HK-2 (cell line): ENCODE data around the gene GCNT2.
A peak's percentile ranks its signal among the peaks of the same experiment; 100 is the strongest.
"Not testable (repeated sequence)": the region's sequence is repeated elsewhere in the genome, so short reads cannot be mapped to it uniquely, and the experiment has no call there.

Source experiments
- DNase-seq: peaks from one replicate; pipeline ENCODE4 v3.0.0-alpha.2; 2018; ENCODE audit not compliant: unreplicated experiment

The GCNT2 gene

GRCh38 chr6:10580570-10580969 lies 59.4 kb downstream of the GCNT2 start:
- no peak for DNase-seq

GRCh38 chr6:10581402-10581801 lies 60.3 kb downstream of the GCNT2 start:
- DNase-seq, result not testable (repeated sequence)

GRCh38 chr6:10582774-10583508 lies 61.8 kb downstream of the GCNT2 start:
- no peak for DNase-seq

- DNase-seq, result no peak
Measured at GRCh38 chr6:10583509-10583901, 62.4 kb downstream of the GCNT2 start.

- no peak for DNase-seq
Measured at GRCh38 chr6:10584607-10585006, 63.5 kb downstream of the GCNT2 start.

- no peak for DNase-seq
Measured at GRCh38 chr6:10585209-10585845, 64.2 kb downstream of the GCNT2 start.

- no peak for DNase-seq
Measured at GRCh38 chr6:10586302-10586701, 65.2 kb downstream of the GCNT2 start.

- DNase-seq, result no peak
Measured at GRCh38 chr6:10587656-10588406, 66.7 kb downstream of the GCNT2 start.

- DNase-seq, result no peak
Measured at GRCh38 chr6:10588562-10589428, 67.6 kb downstream of the GCNT2 start.

GRCh38 chr6:10589429-10589727 lies 68.2 kb downstream of the GCNT2 start:
- DNase-seq, result no peak

GRCh38 chr6:10589983-10590382 lies 68.8 kb downstream of the GCNT2 start:
- no peak for DNase-seq

- DNase-seq, result no peak
Measured at GRCh38 chr6:10591422-10592160, 70.4 kb downstream of the GCNT2 start.

GRCh38 chr6:10595731-10596664 lies 74.8 kb downstream of the GCNT2 start:
- DNase-seq, result peak; percentile 38

- no peak for DNase-seq
Measured at GRCh38 chr6:10597499-10598001, 76.4 kb downstream of the GCNT2 start.

GRCh38 chr6:10598084-10598960 lies 77.2 kb downstream of the GCNT2 start:
- no peak for DNase-seq

GRCh38 chr6:10599046-10599445 lies 77.9 kb downstream of the GCNT2 start:
- DNase-seq, result no peak

- not testable (repeated sequence) for DNase-seq
Measured at GRCh38 chr6:10600681-10601080, 79.5 kb downstream of the GCNT2 start.

GRCh38 chr6:10603219-10603618 lies 82.1 kb downstream of the GCNT2 start:
- no peak for DNase-seq

- no peak for DNase-seq
Measured at GRCh38 chr6:10609038-10609437, 87.9 kb downstream of the GCNT2 start.
